Raji (cell line): Measurements from ENCODE around the gene CCDC68.

Source experiments
- POLR2A ChIP-seq: IDR thresholded peaks from 2 replicates; pipeline ENCODE4 v1.6.1; 2011; ENCODE audit warnings: low read depth, low read length, control low read depth; ENCODE audit not compliant: insufficient read depth

CCDC68 gene

GRCh38 chr18:54910161-54910919 is 48.9 kb downstream of the CCDC68 start:
- TF ChIP-seq POLR2A, result no peak

GRCh38 chr18:54909538-54909937 is 49.7 kb downstream of the CCDC68 start:
- TF ChIP-seq POLR2A, result no peak

DNA sequence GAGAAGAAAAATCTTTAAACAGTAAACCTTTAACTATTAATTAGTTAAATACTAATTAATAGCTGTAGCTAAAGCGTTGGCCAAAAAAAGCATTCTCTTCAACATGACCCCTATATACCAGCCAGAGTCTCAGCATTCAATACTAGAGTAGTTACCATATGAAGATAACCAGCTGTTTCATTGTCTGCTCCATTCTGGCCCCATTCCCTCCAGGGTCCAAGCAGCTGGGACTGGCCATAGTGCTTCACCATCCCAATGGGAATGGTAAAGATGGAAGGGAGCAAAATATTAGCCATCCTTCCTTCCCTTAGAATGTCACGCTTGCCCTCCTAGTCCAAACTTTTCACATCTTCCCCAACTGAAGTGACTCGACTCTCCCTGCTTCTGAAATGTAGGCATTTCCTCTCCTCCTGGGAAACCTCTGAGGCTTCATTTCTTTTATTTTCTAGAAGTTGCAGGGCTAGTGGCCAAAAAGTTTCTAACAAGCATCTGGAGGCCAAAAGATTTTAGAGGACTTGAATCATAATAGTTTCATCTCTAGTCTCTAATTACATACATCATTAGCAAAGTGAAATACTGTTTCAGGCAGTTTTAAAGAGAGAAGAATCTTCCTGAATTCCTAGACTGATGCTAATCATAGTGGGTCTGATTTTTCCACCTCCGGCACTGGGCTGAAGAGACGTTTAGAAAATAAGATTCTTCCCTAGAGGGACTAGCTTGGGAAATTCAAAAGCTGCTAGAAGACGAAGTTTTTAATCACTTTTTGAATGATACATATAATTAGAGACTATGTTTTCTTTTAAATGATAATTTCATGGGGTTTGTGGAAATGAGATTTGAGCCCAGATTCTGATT is 52.7 kb downstream of the CCDC68 start:
- TF ChIP-seq POLR2A, result no peak

- no peak for TF ChIP-seq POLR2A
These were observed 53.6 kb downstream of the CCDC68 start for GRCh38 chr18:54905629-54906028.

DNA sequence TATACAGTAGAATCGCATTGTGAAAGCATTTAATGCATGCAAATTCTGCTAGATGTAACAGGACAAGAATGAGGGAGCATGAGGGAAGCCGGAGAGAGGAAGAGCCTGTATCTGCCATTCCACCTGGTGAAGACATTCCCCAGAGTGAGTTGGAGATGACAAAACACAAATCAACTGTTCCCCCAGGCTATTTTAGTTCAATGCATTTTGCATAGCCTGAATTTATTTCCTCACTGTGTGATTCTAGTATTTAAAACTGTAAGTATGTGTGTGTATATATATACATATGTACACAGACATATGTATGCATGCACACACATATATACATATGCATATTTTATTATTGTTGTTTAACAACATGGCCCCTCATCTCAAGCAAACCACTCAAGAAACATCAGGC is 54.7 kb downstream of the CCDC68 start:
- no peak for TF ChIP-seq POLR2A

DNA sequence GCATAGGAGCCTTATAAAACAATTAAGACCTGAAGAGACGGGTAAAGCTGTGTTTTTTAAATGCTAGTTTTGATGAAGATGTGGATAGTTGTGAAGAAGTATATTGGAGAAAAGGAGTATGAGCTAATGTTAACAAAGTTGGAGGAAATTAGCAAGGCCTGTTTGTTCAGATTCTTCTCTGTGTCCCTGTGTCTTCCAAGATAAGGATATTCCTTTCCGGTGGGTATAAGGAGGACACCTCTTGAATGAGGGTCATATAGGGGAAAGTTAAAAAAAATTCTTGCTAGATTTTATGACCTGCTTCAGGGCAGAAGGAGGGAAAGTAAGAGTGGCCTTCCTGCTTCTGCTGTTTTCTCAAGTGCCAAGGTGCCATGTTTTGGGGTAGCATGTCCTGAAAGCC is 59.0 kb downstream of the CCDC68 start:
- no peak for TF ChIP-seq POLR2A

DNA sequence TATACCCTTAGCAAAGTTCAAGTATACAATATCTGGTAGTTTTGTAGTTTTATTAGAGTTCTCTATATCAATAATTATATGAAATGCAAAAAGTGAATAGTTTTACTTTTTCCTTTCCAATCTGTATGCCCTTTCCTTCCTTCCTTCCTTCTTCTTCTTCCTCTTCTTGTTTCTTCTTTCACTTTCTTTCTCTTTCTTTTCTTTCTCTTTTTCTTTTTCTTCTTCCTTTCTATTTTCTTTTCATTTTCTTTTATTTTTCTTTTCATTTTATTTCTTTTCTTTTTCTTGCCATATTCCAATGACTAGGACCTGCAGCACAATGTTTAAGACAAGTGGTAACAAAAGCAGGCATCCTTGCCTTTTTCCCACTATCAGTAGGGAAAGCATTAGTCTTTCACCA is 59.8 kb downstream of the CCDC68 start:
- TF ChIP-seq POLR2A, result no peak

DNA sequence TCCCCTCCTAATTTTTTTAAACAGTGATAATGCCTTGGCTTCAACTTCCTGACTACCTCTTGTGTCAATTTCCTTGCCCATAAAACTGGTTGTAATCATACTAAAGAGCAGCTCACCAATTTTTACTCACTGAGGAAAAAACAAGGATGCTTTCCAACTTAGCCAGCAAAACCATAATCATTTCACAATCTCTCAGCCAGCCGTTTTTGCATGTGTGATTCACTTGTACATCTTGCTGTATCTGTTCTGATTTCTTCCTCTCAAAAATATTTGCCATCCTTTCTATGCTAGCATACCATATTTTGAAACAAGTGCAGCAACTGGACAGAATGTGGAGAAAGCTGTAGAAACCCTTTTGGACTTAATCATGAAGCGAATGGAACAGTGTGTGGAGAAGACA is 70.3 kb downstream of the CCDC68 start:
- no peak for TF ChIP-seq POLR2A

GRCh38 chr18:54888378-54888777 is 70.9 kb downstream of the CCDC68 start:
- TF ChIP-seq POLR2A, result no peak

- TF ChIP-seq POLR2A, result no peak
These were observed 75.3 kb downstream of the CCDC68 start for GRCh38 chr18:54883816-54884604.

DNA sequence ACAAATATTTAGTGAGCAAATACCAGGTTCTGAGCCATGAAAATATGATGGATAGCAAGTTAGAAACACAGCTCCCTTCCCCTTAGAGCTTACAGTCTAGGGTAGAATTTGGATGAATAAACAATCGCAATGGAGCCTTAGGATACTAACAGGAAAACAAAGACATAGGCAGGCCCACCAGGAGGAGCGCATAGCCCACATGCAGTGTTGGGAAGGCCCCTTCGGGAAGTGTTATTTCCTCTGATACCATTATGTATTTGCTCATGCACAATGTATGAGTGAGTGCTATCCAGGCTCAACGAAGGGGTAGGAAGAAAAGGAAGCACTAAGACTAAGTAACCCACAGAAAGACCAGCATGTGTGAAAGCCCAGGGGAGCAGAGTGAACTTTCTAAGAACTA is 76.9 kb downstream of the CCDC68 start:
- TF ChIP-seq POLR2A, result no peak

GRCh38 chr18:54881229-54881768 is 78.0 kb downstream of the CCDC68 start:
- TF ChIP-seq POLR2A, result no peak

DNA sequence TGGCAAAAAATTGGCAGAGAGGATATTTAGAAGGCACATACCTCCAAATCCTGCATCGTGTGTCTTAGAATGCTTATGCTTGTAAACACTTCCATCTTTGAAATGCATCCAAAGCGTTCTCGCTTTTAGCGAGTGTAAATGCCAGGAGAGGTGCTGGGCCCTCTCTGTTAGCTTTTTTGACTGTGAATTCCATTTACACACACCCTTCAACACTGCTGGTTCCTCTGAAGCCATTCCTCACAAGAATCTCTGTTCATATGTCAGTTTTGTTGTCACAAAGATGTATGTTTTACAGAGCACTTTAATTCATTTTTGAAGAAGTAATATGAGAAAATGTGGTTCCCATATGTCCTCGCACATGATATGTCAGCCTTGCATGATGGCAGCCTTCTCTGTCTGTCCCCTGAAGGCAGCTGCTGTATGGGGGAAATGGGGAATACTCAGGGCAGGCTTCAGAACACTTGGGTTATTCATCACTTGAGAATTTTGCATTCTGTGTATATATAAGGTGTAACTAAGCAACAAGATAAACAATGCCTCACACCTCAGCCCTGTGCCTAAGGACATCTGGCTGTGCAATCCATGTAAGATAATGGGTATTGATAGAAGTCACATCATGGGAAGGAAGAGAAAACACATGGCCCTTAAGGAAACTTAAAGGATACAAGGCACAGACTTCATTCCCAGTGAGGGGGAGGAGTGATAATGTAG is 78.7 kb downstream of the CCDC68 start:
- no peak for TF ChIP-seq POLR2A

- TF ChIP-seq POLR2A, result no peak
These were observed 79.6 kb downstream of the CCDC68 start for GRCh38 chr18:54879691-54880090.
